ENCODE results near the gene HS3ST4.

HS3ST4 gene

GRCh38 chr16:25897702-25898101 is 205.9 kb downstream of the HS3ST4 start:
- no peak for DNase-seq

DNA sequence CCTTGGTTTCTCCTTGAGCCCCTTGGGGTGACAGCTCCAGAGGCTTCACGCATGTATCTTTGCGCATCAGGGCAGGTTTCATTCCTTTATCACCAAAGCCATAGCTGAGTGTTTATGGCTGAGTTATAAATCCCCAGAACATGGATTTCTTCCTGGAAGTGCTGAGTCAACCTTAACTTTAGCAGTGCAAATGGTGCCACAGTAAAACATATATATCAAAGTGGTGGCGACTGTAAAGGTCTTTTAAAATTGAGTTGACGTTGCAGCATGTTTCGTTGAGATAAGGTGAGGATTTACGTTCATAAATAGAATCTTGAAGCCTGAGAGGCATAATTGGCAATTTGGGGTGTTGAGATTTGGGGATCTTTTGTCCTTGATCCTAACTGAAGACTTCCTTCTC is 214.1 kb downstream of the HS3ST4 start:
- no peak for DNase-seq

DNA sequence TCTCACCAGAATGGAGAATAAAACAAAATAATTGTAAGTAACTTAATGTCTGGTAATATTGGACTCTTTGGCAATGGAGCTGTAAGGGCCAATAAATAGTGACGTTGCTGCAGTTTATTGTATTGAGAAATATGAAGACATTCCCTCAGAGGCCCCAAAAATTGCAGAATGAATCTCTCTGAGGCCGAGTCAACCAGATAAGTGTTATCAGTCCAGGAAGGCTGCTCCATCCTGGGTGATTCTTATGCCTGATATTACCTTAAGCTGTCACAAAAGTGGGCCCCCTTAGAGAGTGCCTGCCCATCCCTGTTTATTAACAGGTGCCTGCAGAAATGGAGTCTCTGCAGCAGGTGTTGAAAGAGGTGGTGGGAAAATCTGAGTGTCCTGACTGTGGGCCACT is 219.2 kb downstream of the HS3ST4 start:
- no peak for DNase-seq

DNA sequence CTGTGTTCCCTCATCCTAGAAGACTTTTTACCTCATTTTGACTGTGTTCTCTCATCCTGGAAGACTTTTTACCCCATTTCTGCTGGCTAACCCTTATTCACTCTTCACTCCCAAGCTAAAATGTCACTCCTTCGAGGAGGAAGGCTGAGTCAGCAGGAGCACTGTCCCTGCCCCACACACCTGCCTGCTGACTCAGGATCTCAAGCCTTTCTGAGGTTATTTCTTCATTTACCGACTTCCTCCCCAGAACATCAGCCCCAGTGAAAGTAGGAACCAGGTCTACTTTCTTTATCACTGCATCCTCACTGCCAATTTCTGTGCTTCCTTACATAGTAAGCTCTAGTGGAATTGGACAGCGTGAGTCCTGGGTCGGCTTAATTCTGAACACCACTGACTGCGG is 220.6 kb downstream of the HS3ST4 start:
- no peak for DNase-seq

DNA sequence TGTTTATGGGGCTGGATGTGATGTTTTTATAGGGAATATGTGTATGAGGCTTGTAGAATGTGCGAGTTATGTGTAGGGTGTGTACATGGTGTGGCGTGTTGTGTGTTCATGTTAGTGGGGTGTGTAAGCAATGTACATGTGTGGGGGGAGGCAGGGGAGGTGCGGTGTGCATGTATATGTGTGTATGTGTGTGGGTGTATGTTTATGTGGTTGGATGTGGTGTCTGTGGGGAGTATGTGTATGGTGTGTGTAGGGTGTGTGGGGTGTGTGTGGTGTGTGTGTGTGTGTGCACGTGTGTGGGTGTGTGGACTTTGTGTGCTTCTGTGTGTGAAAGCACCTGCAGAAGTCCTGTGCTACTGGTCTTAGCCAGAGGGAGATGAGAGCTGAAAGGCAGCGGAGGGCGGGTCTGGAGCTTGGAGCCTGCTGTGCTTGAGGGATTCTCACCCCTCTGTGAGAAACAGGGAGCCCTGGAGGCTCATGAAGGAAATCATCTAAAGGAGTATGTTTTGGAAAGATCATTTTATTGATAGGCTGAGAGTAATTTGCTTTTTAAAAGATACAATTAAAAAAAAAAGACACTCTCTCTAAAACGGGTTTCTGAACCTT is 222.7 kb downstream of the HS3ST4 start:
- no peak for DNase-seq

GRCh38 chr16:25916037-25916436 is 224.3 kb downstream of the HS3ST4 start:
- no peak for DNase-seq

GRCh38 chr16:25922438-25922837 is 230.7 kb downstream of the HS3ST4 start:
- no peak for DNase-seq

GRCh38 chr16:25925421-25925820 is 233.7 kb downstream of the HS3ST4 start:
- DNase-seq = no peak

DNA sequence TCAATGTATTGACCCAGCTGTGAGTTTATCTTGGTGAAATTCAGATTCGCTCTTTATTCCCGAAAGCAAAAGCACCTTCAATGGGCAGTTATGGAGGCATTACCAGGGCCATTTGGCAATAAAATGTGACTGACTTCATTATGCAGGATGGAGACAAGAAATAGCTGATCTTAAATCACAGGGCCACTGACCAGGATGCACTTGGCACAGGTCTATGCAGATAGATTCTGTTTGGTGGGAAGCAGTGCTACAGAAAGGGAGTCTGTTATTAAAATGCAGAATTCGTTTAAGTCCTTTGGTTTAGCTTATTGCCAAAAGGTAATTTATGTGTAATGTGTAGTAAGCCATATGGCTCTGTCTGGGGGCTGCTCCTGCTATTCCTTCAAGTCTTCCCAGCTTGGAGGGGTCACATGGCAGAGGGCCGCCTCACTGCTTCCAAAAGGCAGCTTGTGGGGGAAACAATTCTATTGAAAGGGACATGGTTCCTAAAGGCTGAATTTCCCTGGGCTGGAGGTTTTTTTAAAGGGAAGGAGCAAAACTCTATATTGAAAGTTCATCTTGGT is 239.8 kb downstream of the HS3ST4 start:
- DNase-seq = no peak

- DNase-seq = no peak
Observed at GRCh38 chr16:25941800-25942499, 250.2 kb downstream of the HS3ST4 start.

DNA sequence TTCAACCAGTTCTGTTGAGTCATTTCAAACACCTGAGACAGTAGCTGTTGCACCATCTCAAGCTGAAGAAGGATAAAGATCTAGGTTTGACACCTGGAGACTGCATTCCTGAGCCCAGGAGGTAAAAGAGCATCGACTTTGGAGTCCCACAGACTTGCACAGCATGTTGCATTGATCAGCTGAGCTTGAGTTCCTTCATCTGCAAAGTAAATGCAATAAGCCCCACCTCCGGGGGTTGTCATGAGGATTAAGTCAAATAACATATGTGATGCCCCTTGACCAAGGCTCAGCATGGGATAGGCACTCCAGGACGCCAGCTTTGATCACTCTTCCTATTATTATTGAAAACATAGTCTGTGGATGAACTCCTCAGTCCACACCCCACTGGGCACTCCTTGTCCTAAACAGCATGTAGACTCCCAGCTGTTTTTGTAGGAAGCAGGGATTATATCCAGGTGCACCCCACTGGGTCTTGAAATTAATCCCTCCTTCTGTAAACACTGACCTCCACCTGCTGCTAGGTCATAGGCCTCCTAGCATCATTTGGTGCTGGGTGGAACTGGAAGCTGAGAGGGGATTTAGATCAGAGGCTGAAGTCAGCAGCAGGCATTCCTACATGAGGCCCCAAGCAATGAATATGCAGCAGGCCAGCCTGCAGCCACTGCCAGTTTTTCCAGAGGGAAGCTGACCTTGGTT is 259.0 kb downstream of the HS3ST4 start:
- no peak for DNase-seq

GRCh38 chr16:25951999-25952398 is 260.2 kb downstream of the HS3ST4 start:
- DNase-seq = no peak

GRCh38 chr16:25952983-25953382 is 261.2 kb downstream of the HS3ST4 start:
- no peak for DNase-seq

GRCh38 chr16:25957707-25958106 is 265.9 kb downstream of the HS3ST4 start:
- no peak for DNase-seq

DNA sequence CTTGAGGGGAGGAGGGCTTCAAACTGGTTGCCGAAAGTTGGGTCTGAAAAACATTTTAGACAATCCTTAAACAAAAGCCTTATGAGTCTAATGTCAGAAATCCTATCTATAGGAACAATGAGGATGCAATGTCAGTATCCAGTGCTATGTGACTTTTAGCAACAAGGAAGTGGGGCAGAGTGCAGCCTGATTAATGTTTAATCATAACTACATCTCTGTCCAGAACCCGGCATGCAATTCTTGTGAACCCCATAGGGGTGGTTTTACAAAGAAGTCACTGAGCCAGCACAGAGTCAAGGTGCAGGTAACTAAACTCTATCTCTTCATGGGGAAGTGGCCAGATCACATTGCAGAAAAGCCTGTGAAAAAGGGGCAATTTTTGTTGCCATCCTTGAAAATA is 267.5 kb downstream of the HS3ST4 start:
- DNase-seq = no peak

- no peak for DNase-seq
Observed at GRCh38 chr16:25966172-25967097, 274.7 kb downstream of the HS3ST4 start.

DNA sequence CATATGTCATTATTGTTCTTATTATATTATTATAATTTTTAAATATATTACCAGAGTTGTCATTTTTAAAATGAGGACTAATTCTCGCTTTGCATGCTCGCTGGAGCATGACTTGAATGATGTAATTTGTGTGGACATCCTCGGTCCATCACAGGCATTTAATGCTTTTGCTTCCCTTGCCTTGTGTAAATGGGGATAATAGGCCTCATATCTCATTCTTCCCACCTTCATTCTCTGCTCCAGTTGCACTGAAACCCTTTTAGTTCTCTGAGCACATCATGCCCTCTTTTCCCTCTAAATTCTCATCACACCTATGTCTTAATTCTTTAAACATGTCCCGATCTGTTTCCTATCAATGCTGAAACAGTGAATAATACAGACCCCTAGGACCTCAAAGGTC is 285.4 kb downstream of the HS3ST4 start:
- no peak for DNase-seq

GRCh38 chr16:25978218-25978617 is 286.5 kb downstream of the HS3ST4 start:
- DNase-seq = no peak

GRCh38 chr16:25988084-25988483 is 296.3 kb downstream of the HS3ST4 start:
- no peak for DNase-seq

DNA sequence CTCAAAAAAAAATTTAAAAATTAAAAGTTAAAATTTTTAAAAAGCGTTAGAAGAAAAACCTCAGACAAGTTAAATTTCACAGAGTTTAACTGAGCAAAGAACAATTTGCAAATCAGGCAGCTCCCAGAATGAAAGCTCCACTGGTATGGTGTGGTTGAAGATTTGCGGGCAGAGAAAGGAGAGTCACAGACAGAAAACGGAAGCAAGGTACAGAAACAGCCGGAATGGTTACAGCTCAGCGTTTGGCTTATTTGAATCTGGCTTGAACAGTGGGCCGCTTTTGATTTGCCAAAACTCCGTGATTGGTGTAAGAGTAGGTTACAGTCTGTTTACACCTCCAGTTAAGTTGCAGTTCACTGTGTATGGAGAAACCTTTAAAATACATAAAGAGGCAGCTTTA is 297.1 kb downstream of the HS3ST4 start:
- no peak for DNase-seq

DNA sequence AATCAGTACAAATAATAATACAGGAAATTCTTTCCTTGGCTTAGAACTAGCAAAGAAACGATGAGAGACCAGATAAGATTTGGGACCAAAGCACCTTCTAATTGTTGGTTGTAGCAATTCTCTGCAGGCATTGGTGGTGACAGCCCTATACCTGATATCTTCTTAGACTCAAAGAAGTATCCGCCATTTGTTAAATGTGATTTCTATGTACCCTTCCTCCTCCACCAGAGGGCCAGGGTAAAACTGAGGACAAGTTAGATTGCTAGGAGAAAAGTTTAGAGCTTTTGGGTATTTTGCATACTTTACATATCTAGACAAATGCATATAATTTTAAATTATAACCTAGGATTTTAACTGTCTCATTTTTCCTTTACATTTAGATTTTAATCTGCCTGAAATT is 304.3 kb downstream of the HS3ST4 start:
- DNase-seq = no peak

DNA sequence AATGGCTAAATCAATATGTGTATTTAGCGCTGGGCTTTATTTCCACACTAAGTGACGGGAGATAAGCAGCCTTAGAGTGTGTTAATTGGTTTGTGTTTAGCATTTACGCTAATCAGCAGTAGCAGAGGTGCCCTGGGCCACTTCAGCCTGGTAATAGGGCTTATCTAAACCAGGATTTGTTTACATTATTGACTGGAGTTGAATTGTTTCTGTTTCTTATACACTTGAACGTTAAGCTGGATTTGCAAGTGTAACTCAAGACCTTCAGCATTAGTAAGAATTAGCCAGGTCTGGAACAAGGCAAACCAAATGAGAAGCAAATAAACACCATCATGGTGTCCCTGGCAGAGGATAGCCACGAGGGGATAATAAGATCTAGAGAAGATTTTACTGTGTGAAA is 313.6 kb downstream of the HS3ST4 start:
- DNase-seq = no peak

GRCh38 chr16:26012376-26012775 is 320.6 kb downstream of the HS3ST4 start:
- DNase-seq = no peak
